HCT116 (cell line): ENCODE data around the gene MRPS2. TPM values are rescaled to one million over a fixed set of nuclear protein-coding genes. Genes with fewer than 3 reads are reported as not detected.
"Not testable (repeated sequence)": the region's sequence is repeated elsewhere in the genome, so short reads cannot be mapped to it uniquely, and the experiment has no call there.

ENCODE experiments used
- ATAC-seq: fragments of 200-7000 bp; cut with Tn5 transposase; 2 replicates; pipeline ENCODE4 v1.9.1; 2020; ENCODE audit warnings: mild to moderate bottlenecking, moderate library complexity
- BruUV-seq: library from RNA; stranded (reverse); fragments of 400-500 nt; replicated peaks from 2 replicates; lab custom pipeline; 2021; lab: Mats Ljungman, UMichigan
- CTCF ChIA-PET: fragments of 300-600 bp; sonication (Branson Sonifier 250); formaldehyde crosslinking; loops from one replicate; lab custom pipeline; 2021; ENCODE audit warnings: antibody characterized with exemption; lab: Charles Lee
- POLR2A ChIA-PET: fragments of 300-600, 350-600 bp; sonication (Branson Sonifier 250); formaldehyde crosslinking; loops from one replicate; lab custom pipeline; 2021; ENCODE audit warnings: antibody characterized with exemption; lab: Charles Lee
- RAD21 ChIA-PET, 2 experiments: fragments of 300-600 bp; sonication (Branson Sonifier 250); formaldehyde crosslinking; loops; one replicate each; lab custom pipeline; 2023; ENCODE audit warnings: low total read pairs in 2 of 2; ENCODE audit not compliant: uncharacterized antibody in 2 of 2, unreplicated experiment in 2 of 2, low non-redundant PET in 1 of 2; lab: Charles Lee
- DNase-seq: peaks from one replicate; pipeline ENCODE4 v3.0.0-alpha.2; 2010; ENCODE audit warnings: low read depth, low spot score
- H2AFZ ChIP-seq: fragments of 200-600 bp; shearing (Covaris generic), sonication (generic); 2 replicates; pipeline ENCODE4 v1.6.1; 2017; ENCODE audit warnings: low read depth, mixed run types, mixed read lengths, antibody characterized with exemption, low read length; ENCODE audit not compliant: poor library complexity, severe bottlenecking
- H3K27ac ChIP-seq: 2 replicates; pipeline ENCODE4 v1.5.1; 2012; ENCODE audit warnings: low read depth, low read length
- H3K27me3 ChIP-seq: fragments of 200-600 bp; sonication (generic); 2 replicates; pipeline ENCODE4 v1.6.1; 2016; ENCODE audit warnings: mixed run types, low read length, mixed read lengths; ENCODE audit not compliant: insufficient read depth
- H3K36me3 ChIP-seq, 2 experiments: fragments of 200-500 bp in 1 of 2; fragments of 200-600 bp in 1 of 2; sonication (Bioruptor generic) in 1 of 2; sonication (generic) in 1 of 2; 2 replicates each; pipeline versions ENCODE4 v1.5.1 to v1.6.1; 2014 to 2016; ENCODE audit warnings: low read length in 2 of 2, inconsistent platforms in 1 of 2, mixed read lengths in 1 of 2, mixed run types in 1 of 2; ENCODE audit not compliant: insufficient read depth in 2 of 2, control insufficient read depth in 1 of 2
- H3K4me1 ChIP-seq, 2 experiments: fragments of 200-600 bp in 1 of 2; sonication (generic) in 1 of 2; 2 replicates each; pipeline versions ENCODE4 v1.5.1 to v1.6.1; 2012 to 2017; ENCODE audit warnings: low read length in 2 of 2, inconsistent platforms in 1 of 2, mild to moderate bottlenecking in 1 of 2, mixed read lengths in 1 of 2, mixed run types in 1 of 2, moderate library complexity in 1 of 2; ENCODE audit not compliant: insufficient read depth in 2 of 2, control insufficient read depth in 1 of 2
- H3K4me2 ChIP-seq: fragments of 200-600 bp; sonication (generic); 2 replicates; pipeline ENCODE4 v1.6.1; 2017; ENCODE audit warnings: mixed run types, low read length, mixed read lengths
- H3K4me3 ChIP-seq, 2 experiments: fragments of 200-600 bp in 1 of 2; sonication (generic) in 1 of 2; replicated peaks in 1 of 2; 2 replicates each; pipeline ENCODE4 v1.5.1; 2011 to 2016; ENCODE audit warnings: low read length in 2 of 2, control low read depth in 1 of 2, low read depth in 1 of 2, mild to moderate bottlenecking in 1 of 2, mixed read lengths in 1 of 2, mixed run types in 1 of 2
- H3K79me2 ChIP-seq: fragments of 200-600 bp; sonication (generic); 2 replicates; pipeline ENCODE4 v1.6.1; 2017; ENCODE audit warnings: mild to moderate bottlenecking, mixed run types, low read length, moderate library complexity, mixed read lengths; ENCODE audit not compliant: insufficient read depth
- H3K9ac ChIP-seq: fragments of 200-600 bp; sonication (generic); 2 replicates; pipeline ENCODE4 v1.6.1; 2016; ENCODE audit warnings: low read length, mixed read lengths
- H3K9me2 ChIP-seq: fragments of 200-600 bp; sonication (generic), shearing (Covaris generic); 2 replicates; pipeline ENCODE4 v1.6.1; 2017; ENCODE audit warnings: mixed run types, mild to moderate bottlenecking, moderate library complexity; ENCODE audit not compliant: insufficient read depth
- H3K9me3 ChIP-seq, 2 experiments: fragments of 200-500 bp in 1 of 2; fragments of 200-600 bp in 1 of 2; sonication (Bioruptor generic) in 1 of 2; sonication (generic) in 1 of 2; 2 replicates each; pipeline ENCODE4 v1.6.1; 2014 to 2017; ENCODE audit warnings: low read length in 2 of 2, mixed read lengths in 2 of 2, inconsistent platforms in 1 of 2, low read depth in 1 of 2, mild to moderate bottlenecking in 1 of 2, mixed run types in 1 of 2, moderate library complexity in 1 of 2; ENCODE audit not compliant: control insufficient read depth in 1 of 2, insufficient read depth in 1 of 2
- H4K20me1 ChIP-seq: fragments of 200-600 bp; sonication (generic), shearing (Covaris generic); 2 replicates; pipeline ENCODE4 v1.6.1; 2017; ENCODE audit warnings: mixed run types, mild to moderate bottlenecking, moderate library complexity; ENCODE audit not compliant: insufficient read depth
- FOSL1 ChIP-seq: IDR thresholded peaks from 2 replicates; pipeline ENCODE4 v1.6.1; 2012; ENCODE audit warnings: low read depth
- POLR2AphosphoS5 ChIP-seq: IDR thresholded peaks from 2 replicates; pipeline ENCODE4 v1.6.1; 2011; ENCODE audit warnings: mild to moderate bottlenecking, low read depth, low read length, moderate library complexity
- SIN3A ChIP-seq: IDR thresholded peaks from 2 replicates; pipeline ENCODE4 v1.6.1; 2012; ENCODE audit warnings: low read depth
- SRF ChIP-seq: IDR thresholded peaks from 2 replicates; pipeline ENCODE4 v1.6.1; 2012; ENCODE audit warnings: low read depth
- TCF7L2 ChIP-seq: IDR thresholded peaks from 2 replicates; pipeline ENCODE4 v1.7.0; 2011; ENCODE audit warnings: borderline replicate concordance, inconsistent platforms; ENCODE audit not compliant: insufficient read depth, insufficient read length; ENCODE audit errors: extremely low read depth
- ZNF274 ChIP-seq: fragments of 200-500 bp; sonication (Bioruptor generic); IDR thresholded peaks from 2 replicates; pipeline ENCODE4 v1.6.1; 2014; ENCODE audit warnings: mild to moderate bottlenecking, low read depth, low read length, inconsistent platforms
- intact Hi-C: fragments of 100-400 bp; cut with micrococcal nuclease; formaldehyde crosslinking; loops from 2 replicates; pipeline ENCODE4 v1.10.0; 2022
- total RNA-seq: library from RNA; stranded (reverse); gene quantifications from one replicate; pipeline ENCODE4 v1.2.1, GENCODE V29; 2021; ENCODE audit not compliant: unreplicated experiment
- TF ChIP-seq, protein P1 (sequence below): IDR thresholded peaks from 2 replicates; pipeline ENCODE4 v1.6.1; 2012
- TF ChIP-seq, protein P2 (sequence below): IDR thresholded peaks from 2 replicates; pipeline ENCODE4 v1.6.1; 2012

MRPS2 gene
- total RNA-seq, 1 experiment from 2014 or later = 85.1 TPM

DNA sequence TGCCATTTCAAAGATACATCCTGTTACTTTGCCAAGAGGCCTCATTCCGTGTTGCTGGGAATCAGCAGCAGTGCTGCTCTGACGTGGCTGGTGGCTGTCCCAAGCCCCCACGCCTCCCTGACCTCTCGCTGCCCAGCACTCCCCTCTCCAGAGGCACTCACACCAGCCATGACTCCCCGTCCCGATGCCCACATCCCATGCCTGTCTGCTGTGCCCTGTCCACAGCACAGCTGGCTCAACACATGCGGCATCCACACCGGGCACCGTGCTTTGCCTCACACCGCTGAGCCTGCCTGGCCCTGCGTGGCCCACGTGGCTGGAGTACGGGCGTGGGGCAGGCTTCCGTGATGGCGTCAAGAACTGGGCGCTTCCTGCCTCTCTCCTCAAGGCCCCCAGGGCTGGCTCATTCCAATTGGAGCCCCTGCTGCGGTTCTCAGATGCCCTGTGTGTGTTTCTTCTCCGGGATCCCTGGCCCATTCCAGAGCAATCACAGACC, 12.9 kb downstream of the MRPS2 start:
- Histone ChIP-seq H3K4me3 (no peak overlapping the region), H3K9ac (no peak overlapping the region), H3K27me3 (no peaks in the 10 kb centered on the region), H3K9me3 (no peaks in the 10 kb centered on the region; a peak in 1 of 4 replicates), H4K20me1 (no peaks in the 10 kb centered on the region), H3K79me2 (no peaks in the 10 kb centered on the region), H2AFZ (no peak overlapping the region), H3K4me2 (no peak overlapping the region), H3K36me3 (no peaks in the 10 kb centered on the region), H3K9me2 (no peaks in the 10 kb centered on the region), H3K4me1 (peaks cover 6 to 24% of the 10 kb centered on the region in 2 experiments; a peak in 3 of 4 replicates), H3K27ac (no peak overlapping the region)
- ChIA-PET CTCF (no interaction called here), RAD21 (no interaction called here), POLR2A (no interaction called here)
- no TSS peak for BruUV-seq
- no peak for DNase-seq
- TF ChIP-seq SRF = no peak
- TF ChIP-seq, protein P1, sequence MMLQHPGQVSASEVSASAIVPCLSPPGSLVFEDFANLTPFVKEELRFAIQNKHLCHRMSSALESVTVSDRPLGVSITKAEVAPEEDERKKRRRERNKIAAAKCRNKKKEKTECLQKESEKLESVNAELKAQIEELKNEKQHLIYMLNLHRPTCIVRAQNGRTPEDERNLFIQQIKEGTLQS = no peak
- no peak for TF ChIP-seq POLR2AphosphoS5
- no peak for TF ChIP-seq ZNF274
- TF ChIP-seq, protein P2, sequence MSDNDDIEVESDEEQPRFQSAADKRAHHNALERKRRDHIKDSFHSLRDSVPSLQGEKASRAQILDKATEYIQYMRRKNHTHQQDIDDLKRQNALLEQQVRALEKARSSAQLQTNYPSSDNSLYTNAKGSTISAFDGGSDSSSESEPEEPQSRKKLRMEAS = no peak
- TF ChIP-seq TCF7L2 = no peak
- TF ChIP-seq FOSL1 = no peak
- TF ChIP-seq SIN3A = no peak
- no peak for ATAC-seq
- intact Hi-C loops = no loop called here

DNA sequence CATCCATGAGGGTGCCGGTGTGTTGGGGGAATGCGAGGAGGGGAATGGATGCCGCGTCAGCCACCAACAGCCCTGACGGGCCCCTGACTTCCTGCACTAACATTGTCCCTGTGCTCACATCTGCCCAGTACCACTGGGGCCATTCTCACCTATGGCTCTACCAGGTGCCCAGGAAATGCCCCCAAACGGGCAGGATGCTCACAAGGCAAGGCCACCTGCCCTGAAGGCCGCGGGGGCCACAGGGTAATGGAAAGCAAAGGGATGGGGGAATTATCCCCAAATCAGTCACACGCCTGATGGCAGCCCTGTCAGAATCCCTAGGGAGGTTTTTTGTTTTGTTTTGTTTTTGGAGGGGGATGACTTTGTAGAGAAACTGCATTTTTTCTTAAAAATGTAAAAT, 13.4 kb downstream of the MRPS2 start:
- intact Hi-C loops, BruUV-seq, H3K9me2 ChIP-seq, H3K27ac ChIP-seq, H3K9ac ChIP-seq, H3K4me2 ChIP-seq, DNase-seq, ATAC-seq, POLR2A ChIA-PET, H4K20me1 ChIP-seq, H3K27me3 ChIP-seq, H2AFZ ChIP-seq, H3K9me3 ChIP-seq, H3K79me2 ChIP-seq, CTCF ChIA-PET, H3K4me3 ChIP-seq, RAD21 ChIA-PET, H3K36me3 ChIP-seq: not testable (repeated sequence)
- peaks cover 6 to 24% of the 10 kb centered on the region in 2 experiments; a peak in 3 of 4 replicates for H3K4me1 ChIP-seq
